HEK293 (cell line): Measurements from ENCODE around the gene STYX.

Experiments
- CTCF ChIA-PET: fragments of 350-600 bp; formaldehyde crosslinking; extraction: SDS; loops from one replicate; lab custom pipeline; 2021; ENCODE audit warnings: antibody characterized with exemption; lab: Yijun Ruan, JAX
- POLR2A ChIA-PET: fragments of 300-600 bp; formaldehyde crosslinking; extraction: SDS; loops from one replicate; lab custom pipeline; 2020; ENCODE audit warnings: antibody characterized with exemption, inconsistent platforms; lab: Yijun Ruan, JAX
- H3K27ac ChIP-seq: fragments of 200-500 bp; sonication (Bioruptor generic); 2 replicates; pipeline ENCODE4 v1.5.1; 2014; ENCODE audit warnings: low read depth, low read length, control low read depth, inconsistent platforms; ENCODE audit errors: extremely low read depth
- H3K36me3 ChIP-seq, 2 experiments: fragments of 200-500 bp in 1 of 2; sonication (Bioruptor generic) in 1 of 2; 1 replicate in 1 of 2; 2 replicates in 1 of 2; pipeline ENCODE4 v1.5.1; 2014 to 2017; ENCODE audit warnings: inconsistent platforms in 2 of 2, low read length in 2 of 2; ENCODE audit not compliant: control insufficient read depth in 2 of 2, insufficient read depth in 1 of 2
- H3K4me1 ChIP-seq: fragments of 200-500 bp; sonication (Bioruptor generic); 2 replicates; pipeline ENCODE4 v1.5.1; 2014; ENCODE audit warnings: mild to moderate bottlenecking, low read length, inconsistent platforms; ENCODE audit not compliant: control insufficient read depth, insufficient read depth
- H3K4me3 ChIP-seq: 2 replicates; pipeline ENCODE4 v1.5.1; 2011; ENCODE audit warnings: low read depth, mild to moderate bottlenecking, control low read depth, low read length, moderate library complexity
- H3K9me3 ChIP-seq: fragments of 200-500 bp; sonication (Bioruptor generic); 2 replicates; pipeline ENCODE4 v1.5.1; 2014; ENCODE audit warnings: low read depth, low read length, inconsistent platforms; ENCODE audit not compliant: control insufficient read depth, insufficient read depth
- GLIS1 ChIP-seq: fragments of 450-650 bp; formaldehyde crosslinking; IDR thresholded peaks from 2 replicates; pipeline ENCODE4 v1.5.1; 2016; ENCODE audit warnings: missing biosample characterization, missing genetic modification characterization
- OSR2 ChIP-seq: fragments of 450-650 bp; formaldehyde crosslinking; IDR thresholded peaks from 2 replicates; pipeline ENCODE4 v1.5.1; 2016; ENCODE audit warnings: missing biosample characterization, missing genetic modification characterization
- REPIN1 ChIP-seq: fragments of 450-650 bp; formaldehyde crosslinking; IDR thresholded peaks from 2 replicates; pipeline ENCODE4 v1.5.1; 2017; ENCODE audit warnings: missing biosample characterization, missing genetic modification characterization, low read depth
- TRIM28 ChIP-seq: IDR thresholded peaks from 2 replicates; pipeline ENCODE4 v1.6.1; 2011; ENCODE audit warnings: low read length, control low read depth, borderline replicate concordance
- ZBTB17 ChIP-seq: fragments of 450-650 bp; formaldehyde crosslinking; IDR thresholded peaks from 2 replicates; pipeline ENCODE4 v1.5.1; 2016; ENCODE audit warnings: missing biosample characterization, missing genetic modification characterization
- ZBTB7A ChIP-seq: fragments of 450-650 bp; formaldehyde crosslinking; IDR thresholded peaks from 2 replicates; pipeline ENCODE4 v1.5.1; 2016; ENCODE audit warnings: low read depth, missing biosample characterization, missing genetic modification characterization
- ZNF19 ChIP-seq: fragments of 450-650 bp; formaldehyde crosslinking; IDR thresholded peaks from 2 replicates; pipeline ENCODE4; 2016; ENCODE audit warnings: missing biosample characterization, missing genetic modification characterization, low read depth
- ZNF292 ChIP-seq: fragments of 450-650 bp; formaldehyde crosslinking; IDR thresholded peaks from 2 replicates; pipeline ENCODE4 v1.5.1; 2016; ENCODE audit warnings: low read depth, missing biosample characterization, missing genetic modification characterization, borderline replicate concordance
- ZNF311 ChIP-seq: fragments of 450-650 bp; formaldehyde crosslinking; IDR thresholded peaks from 2 replicates; pipeline ENCODE4 v1.5.1; 2017; ENCODE audit warnings: missing biosample characterization, missing genetic modification characterization, borderline replicate concordance
- ZNF426 ChIP-seq: fragments of 450-650 bp; formaldehyde crosslinking; IDR thresholded peaks from 2 replicates; pipeline ENCODE4 v1.5.1; 2017; ENCODE audit warnings: missing biosample characterization, missing genetic modification characterization, mild to moderate bottlenecking, inconsistent platforms, moderate library complexity
- ZNF501 ChIP-seq: fragments of 450-650 bp; formaldehyde crosslinking; IDR thresholded peaks from 2 replicates; pipeline ENCODE4 v1.5.1; 2016; ENCODE audit warnings: missing biosample characterization, missing genetic modification characterization
- ZNF514 ChIP-seq: fragments of 450-650 bp; formaldehyde crosslinking; IDR thresholded peaks from 2 replicates; pipeline ENCODE4 v1.5.1; 2016; ENCODE audit warnings: missing biosample characterization, missing genetic modification characterization
- ZNF529 ChIP-seq: fragments of 450-650 bp; formaldehyde crosslinking; IDR thresholded peaks from 2 replicates; pipeline ENCODE4 v1.5.1; 2017; ENCODE audit warnings: missing genetic modification characterization, missing biosample characterization; ENCODE audit not compliant: insufficient replicate concordance
- ZNF610 ChIP-seq: fragments of 450-650 bp; formaldehyde crosslinking; IDR thresholded peaks from 2 replicates; pipeline ENCODE4 v1.5.1; 2016; ENCODE audit warnings: missing biosample characterization, missing genetic modification characterization, borderline replicate concordance
- ZNF830 ChIP-seq: fragments of 450-650 bp; IDR thresholded peaks from 2 replicates; pipeline ENCODE4 v1.5.0; 2018; ENCODE audit warnings: missing biosample characterization, missing genetic modification characterization, low read depth, mild to moderate bottlenecking, moderate library complexity
- ZXDB ChIP-seq: fragments of 450-650 bp; formaldehyde crosslinking; IDR thresholded peaks from 2 replicates; pipeline ENCODE4 v1.5.1; 2016; ENCODE audit warnings: missing biosample characterization, missing genetic modification characterization
- TF ChIP-seq, protein P1 (sequence below): fragments of 450-650 bp; formaldehyde crosslinking; IDR thresholded peaks from 2 replicates; pipeline ENCODE4 v1.5.1; 2016; ENCODE audit warnings: missing biosample characterization, missing genetic modification characterization
- TF ChIP-seq, protein P2 (sequence below): fragments of 450-650 bp; formaldehyde crosslinking; IDR thresholded peaks from 2 replicates; pipeline ENCODE4; 2016; ENCODE audit warnings: missing biosample characterization, missing genetic modification characterization
- TF ChIP-seq, protein P3 (sequence below): fragments of 450-650 bp; formaldehyde crosslinking; IDR thresholded peaks from 2 replicates; pipeline ENCODE4 v1.5.1; 2017; ENCODE audit warnings: missing biosample characterization, missing genetic modification characterization

Gene STYX

DNA sequence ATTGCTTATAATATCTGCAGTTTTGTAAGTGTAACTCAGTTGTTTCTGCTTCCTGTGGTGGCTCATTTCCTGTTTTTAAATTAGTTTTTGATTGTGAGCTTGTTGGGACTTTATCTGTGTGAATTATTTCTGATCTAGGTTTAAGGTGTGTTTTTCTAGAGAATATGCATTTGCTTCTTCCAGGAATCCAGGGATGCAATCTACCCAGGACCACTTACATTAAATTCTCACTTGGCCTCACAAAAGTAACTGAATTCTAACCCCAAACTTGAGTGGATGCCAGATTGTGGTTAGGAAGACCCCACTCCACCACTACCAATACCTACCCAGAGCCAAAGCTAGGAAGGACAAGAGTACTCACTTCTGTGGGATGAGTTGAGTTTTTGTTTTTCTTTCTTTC is 11.9 kb downstream of the STYX start:
- H3K4me3 ChIP-seq, result no peak overlapping the region
- ChIA-PET CTCF (no interaction called here), POLR2A (no interaction called here)
- H3K9me3 ChIP-seq, result no peaks in the 10 kb centered on the region
- no peak overlapping the region for H3K27ac ChIP-seq
- peaks cover 7% of the 10 kb centered on the region; the same call in 1 of the 2 replicates for H3K4me1 ChIP-seq
- peaks cover 3 to 11% of the 10 kb centered on the region in 2 experiments for H3K36me3 ChIP-seq
- TF ChIP-seq ZBTB17 (tag by site-specific recombination) (no peak), REPIN1 (tag by site-specific recombination) (no peak), ZNF514 (tag by site-specific recombination) (no peak), ZNF19 (tag by site-specific recombination) (no peak), ZNF292 (tag by site-specific recombination) (no peak)
- TF ChIP-seq, protein P1, sequence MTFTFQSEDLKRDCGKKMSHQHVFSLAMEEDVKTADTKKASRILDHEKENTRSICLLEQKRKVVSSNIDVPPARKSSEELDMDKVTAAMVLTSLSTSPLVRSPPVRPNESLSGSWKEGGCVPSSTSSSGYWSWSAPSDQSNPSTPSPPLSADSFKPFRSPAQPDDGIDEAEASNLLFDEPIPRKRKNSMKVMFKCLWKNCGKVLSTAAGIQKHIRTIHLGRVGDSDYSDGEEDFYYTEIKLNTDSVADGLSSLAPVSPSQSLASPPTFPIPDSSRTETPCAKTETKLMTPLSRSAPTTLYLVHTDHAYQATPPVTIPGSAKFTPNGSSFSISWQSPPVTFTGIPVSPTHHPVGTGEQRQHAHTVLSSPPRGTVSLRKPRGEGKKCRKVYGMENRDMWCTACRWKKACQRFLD (tag by site-specific recombination), result no peak

DNA sequence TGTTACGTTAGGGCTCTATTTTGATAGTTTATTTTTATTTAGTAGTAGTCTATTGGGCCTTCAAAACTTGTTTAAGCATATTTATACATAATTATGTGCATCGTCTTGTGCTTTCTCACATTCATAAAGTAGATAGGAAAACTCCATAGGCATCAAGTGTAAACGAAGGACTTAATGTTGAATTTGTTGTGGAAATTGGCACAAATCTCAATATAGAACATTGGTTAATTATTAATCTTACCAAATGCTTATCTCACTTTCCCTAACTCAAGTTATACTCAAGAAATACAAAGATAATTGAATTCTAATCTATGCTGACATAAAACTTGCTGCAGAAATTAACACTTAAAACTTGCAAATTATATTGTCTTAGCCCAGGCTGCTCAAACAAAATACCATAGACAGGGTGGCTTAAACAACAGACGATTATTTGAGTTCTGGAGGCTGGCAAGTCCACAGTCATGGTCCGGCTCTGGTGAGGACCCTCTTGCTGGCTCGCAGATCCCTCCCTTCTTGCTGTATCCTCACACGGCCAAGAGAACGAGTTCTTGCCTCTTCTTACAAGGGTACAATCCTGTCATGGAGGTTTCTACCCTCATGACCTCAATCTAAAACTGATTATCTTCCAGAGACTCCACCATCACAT is 18.8 kb downstream of the STYX start:
- ChIA-PET POLR2A (no interaction called here), CTCF (no interaction called here)
- Histone ChIP-seq H3K4me1 (no peaks in the 10 kb centered on the region), H3K9me3 (no peaks in the 10 kb centered on the region), H3K36me3 (peaks cover 30 to 33% of the 10 kb centered on the region in 2 experiments), H3K27ac (no peak overlapping the region), H3K4me3 (no peak overlapping the region)
- TF ChIP-seq ZNF501 (tag by site-specific recombination) (no peak), ZXDB (no peak), ZNF529 (no peak), ZBTB7A (tag by site-specific recombination) (no peak), REPIN1 (tag by site-specific recombination) (no peak), ZNF19 (tag by site-specific recombination) (no peak), GLIS1 (tag by site-specific recombination) (no peak), TRIM28 (no peak), ZNF830 (tag by site-specific recombination) (no peak), ZNF426 (tag by site-specific recombination) (no peak), ZNF610 (no peak), ZNF311 (tag by site-specific recombination) (no peak), OSR2 (tag by site-specific recombination) (no peak)
- TF ChIP-seq, protein P2, sequence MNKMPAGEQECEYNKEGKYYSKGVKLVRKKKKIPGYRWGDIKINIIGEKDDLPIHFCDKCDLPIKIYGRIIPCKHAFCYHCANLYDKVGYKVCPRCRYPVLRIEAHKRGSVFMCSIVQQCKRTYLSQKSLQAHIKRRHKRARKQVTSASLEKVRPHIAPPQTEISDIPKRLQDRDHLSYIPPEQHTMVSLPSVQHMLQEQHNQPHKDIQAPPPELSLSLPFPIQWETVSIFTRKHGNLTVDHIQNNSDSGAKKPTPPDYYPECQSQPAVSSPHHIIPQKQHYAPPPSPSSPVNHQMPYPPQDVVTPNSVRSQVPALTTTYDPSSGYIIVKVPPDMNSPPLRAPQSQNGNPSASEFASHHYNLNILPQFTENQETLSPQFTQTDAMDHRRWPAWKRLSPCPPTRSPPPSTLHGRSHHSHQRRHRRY (tag by site-specific recombination), result no peak
- TF ChIP-seq, protein P3, sequence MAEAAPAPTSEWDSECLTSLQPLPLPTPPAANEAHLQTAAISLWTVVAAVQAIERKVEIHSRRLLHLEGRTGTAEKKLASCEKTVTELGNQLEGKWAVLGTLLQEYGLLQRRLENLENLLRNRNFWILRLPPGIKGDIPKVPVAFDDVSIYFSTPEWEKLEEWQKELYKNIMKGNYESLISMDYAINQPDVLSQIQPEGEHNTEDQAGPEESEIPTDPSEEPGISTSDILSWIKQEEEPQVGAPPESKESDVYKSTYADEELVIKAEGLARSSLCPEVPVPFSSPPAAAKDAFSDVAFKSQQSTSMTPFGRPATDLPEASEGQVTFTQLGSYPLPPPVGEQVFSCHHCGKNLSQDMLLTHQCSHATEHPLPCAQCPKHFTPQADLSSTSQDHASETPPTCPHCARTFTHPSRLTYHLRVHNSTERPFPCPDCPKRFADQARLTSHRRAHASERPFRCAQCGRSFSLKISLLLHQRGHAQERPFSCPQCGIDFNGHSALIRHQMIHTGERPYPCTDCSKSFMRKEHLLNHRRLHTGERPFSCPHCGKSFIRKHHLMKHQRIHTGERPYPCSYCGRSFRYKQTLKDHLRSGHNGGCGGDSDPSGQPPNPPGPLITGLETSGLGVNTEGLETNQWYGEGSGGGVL (tag by site-specific recombination), result no peak
